Calu3 (cell line): ENCODE results near the gene SMAD5. TPM values are rescaled to one million over a fixed set of nuclear protein-coding genes. Genes with fewer than 3 reads are reported as not detected.
A peak's percentile ranks its signal among the peaks of the same experiment; 100 is the strongest.

Source experiments
- BruUV-seq: library from RNA; stranded (reverse); fragments of 400-500 nt; replicated peaks from 2 replicates; lab custom pipeline; 2021; lab: Mats Ljungman, UMichigan
- CTCF ChIA-PET: fragments of 300-600 bp; sonication (Branson Sonifier 250); formaldehyde crosslinking; loops from one replicate; lab custom pipeline; 2022; ENCODE audit warnings: antibody characterized with exemption; lab: Charles Lee
- DNase-seq: peaks from one replicate; pipeline ENCODE4 v3.0.0; 2022
- H3K27ac Mint-ChIP-seq: one replicate; pipeline ENCODE4 v1.8.0; 2022; ENCODE audit warnings: mixed read lengths; ENCODE audit not compliant: unreplicated experiment
- H3K27me3 Mint-ChIP-seq: one replicate; pipeline ENCODE4 v1.8.0; 2022; ENCODE audit warnings: mixed read lengths; ENCODE audit not compliant: unreplicated experiment
- H3K36me3 Mint-ChIP-seq: one replicate; pipeline ENCODE4 v1.8.0; 2022; ENCODE audit warnings: mild to moderate bottlenecking, moderate library complexity, mixed read lengths; ENCODE audit not compliant: insufficient read depth, unreplicated experiment
- H3K4me1 Mint-ChIP-seq: one replicate; pipeline ENCODE4 v1.8.0; 2022; ENCODE audit warnings: mild to moderate bottlenecking, low read depth, mixed read lengths; ENCODE audit not compliant: unreplicated experiment
- H3K4me3 Mint-ChIP-seq: one replicate; pipeline ENCODE4 v1.8.0; 2022; ENCODE audit warnings: mild to moderate bottlenecking, low read depth, moderate library complexity, mixed read lengths; ENCODE audit not compliant: unreplicated experiment
- H3K9me3 Mint-ChIP-seq: one replicate; pipeline ENCODE4 v1.8.0; 2022; ENCODE audit warnings: low read depth, mixed read lengths; ENCODE audit not compliant: unreplicated experiment
- CTCF ChIP-seq: fragments of 200-600 bp; IDR thresholded peaks from one replicate; pipeline ENCODE4 v1.8.0; 2022; ENCODE audit warnings: antibody characterized with exemption; ENCODE audit not compliant: unreplicated experiment
- intact Hi-C: fragments of 100-400 bp; cut with micrococcal nuclease; formaldehyde crosslinking; loops from one replicate; pipeline ENCODE4 v1.10.0; 2022; ENCODE audit not compliant: unreplicated experiment
- total RNA-seq: library from RNA; stranded (reverse); gene quantifications from 2 replicates; pipeline ENCODE4 v1.2.3, GENCODE V29; 2022

Gene SMAD5
- total RNA-seq, 1 experiment from 2014 or later = 94.2 TPM

DNA sequence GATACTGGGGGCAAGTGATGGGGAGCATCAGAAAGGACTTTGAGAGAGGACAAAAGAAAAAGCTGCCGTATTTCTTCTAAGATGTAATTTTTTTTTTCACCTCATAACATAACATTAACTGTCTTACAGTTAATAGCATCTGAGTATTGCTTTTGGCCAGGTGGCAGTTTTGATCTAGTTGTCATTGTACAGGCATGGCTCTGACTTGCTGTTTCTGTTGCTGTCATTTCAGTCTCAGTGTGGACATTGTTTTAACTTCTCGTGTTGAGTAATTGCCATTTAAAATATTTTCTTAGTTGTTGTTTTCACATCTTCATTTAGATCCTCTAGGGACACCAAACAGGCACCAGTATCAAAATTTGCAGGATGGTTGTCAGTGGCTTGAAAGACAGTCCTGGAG, 12.4 kb downstream of the SMAD5 start:
- no TSS peak for BruUV-seq
- H3K27ac Mint-ChIP-seq = no peak overlapping the region
- H3K36me3 Mint-ChIP-seq = no peaks in the 10 kb centered on the region
- H3K4me3 Mint-ChIP-seq = no peak overlapping the region
- no peak for DNase-seq
- no peaks in the 10 kb centered on the region for H3K27me3 Mint-ChIP-seq
- intact Hi-C loops = no loop called here
- no peaks in the 10 kb centered on the region for H3K9me3 Mint-ChIP-seq
- peaks cover 29% of the 10 kb centered on the region for H3K4me1 Mint-ChIP-seq
- no peak for TF ChIP-seq CTCF
- CTCF ChIA-PET = no interaction called here

GRCh38 chr5:136146201-136146600, 13.6 kb downstream of the SMAD5 start:
- CTCF ChIA-PET = interaction anchor here (1.2 kb wide), 1 partner anchor 20 kb away, joined by 3 read pairs; no protein-coding TSS in a partner anchor
- TF ChIP-seq CTCF = no peak
- Mint-ChIP-seq H3K9me3 (no peaks in the 10 kb centered on the region), H3K27me3 (no peaks in the 10 kb centered on the region), H3K4me3 (no peak overlapping the region), H3K4me1 (peaks cover 41% of the 10 kb centered on the region), H3K36me3 (no peaks in the 10 kb centered on the region), H3K27ac (no peak overlapping the region)
- DNase-seq = no peak
- no TSS peak for BruUV-seq
- intact Hi-C loops = no loop called here

DNA sequence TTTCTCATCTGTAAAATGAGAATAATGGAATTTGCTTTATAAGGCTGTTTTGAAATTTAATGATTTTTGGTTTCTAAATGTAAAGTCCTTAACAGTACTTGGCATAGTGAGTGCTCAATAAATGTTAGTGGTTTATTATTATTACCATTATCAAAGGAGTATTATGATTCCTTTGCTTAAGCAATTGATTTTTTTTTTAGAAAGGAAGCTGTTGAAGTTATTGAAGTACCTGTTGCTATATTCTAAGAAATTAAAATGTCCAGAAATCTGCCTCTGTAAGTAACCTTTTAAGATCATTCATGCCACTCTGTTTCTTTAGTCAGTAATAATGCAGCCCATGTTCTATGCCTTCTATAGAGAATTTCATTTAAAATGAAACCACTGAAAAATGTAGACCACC, 15.0 kb downstream of the SMAD5 start:
- Mint-ChIP-seq H3K4me1 (peaks cover 52% of the 10 kb centered on the region), H3K4me3 (no peak overlapping the region), H3K9me3 (no peaks in the 10 kb centered on the region), H3K27ac (no peak overlapping the region), H3K36me3 (no peaks in the 10 kb centered on the region), H3K27me3 (no peaks in the 10 kb centered on the region)
- CTCF ChIA-PET = interaction anchor here (1.0 to 1.4 kb wide), 2 partner anchors 9 to 13 kb away, joined by 3 read pairs; no protein-coding TSS in a partner anchor
- no peak for DNase-seq
- no TSS peak for BruUV-seq
- no peak for TF ChIP-seq CTCF
- intact Hi-C loops = no loop called here

DNA sequence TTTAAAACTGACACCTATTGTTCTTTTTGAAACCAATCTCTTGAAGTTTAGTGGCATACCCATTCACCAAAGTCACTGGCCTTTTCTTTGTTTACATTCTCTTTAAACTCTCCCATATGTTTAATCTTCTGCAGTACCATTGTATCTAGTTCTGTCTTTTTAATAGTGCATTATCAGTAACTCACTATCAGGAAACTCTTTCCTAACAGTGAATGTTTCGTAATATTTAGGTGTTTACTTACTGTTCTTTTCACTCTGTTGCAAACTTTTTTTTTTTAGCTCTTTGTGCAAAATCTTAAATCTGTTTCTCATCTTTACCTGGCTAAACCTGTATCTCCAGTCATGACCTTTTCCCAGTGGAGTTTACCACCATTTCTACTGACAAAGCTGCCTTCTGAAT, 17.2 kb downstream of the SMAD5 start:
- Mint-ChIP-seq H3K9me3 (no peaks in the 10 kb centered on the region), H3K4me1 (peaks cover 60% of the 10 kb centered on the region), H3K27me3 (no peaks in the 10 kb centered on the region), H3K36me3 (peaks cover 15% of the 10 kb centered on the region), H3K4me3 (peak overlapping the region; percentile 6), H3K27ac (peak overlapping the region; percentile 17)
- DNase-seq = no peak
- no peak for TF ChIP-seq CTCF
- no TSS peak for BruUV-seq
- CTCF ChIA-PET = interaction anchor here (1.1 to 1.2 kb wide), 2 partner anchors 27 to 69 kb away, joined by 3 to 4 read pairs; no protein-coding TSS in a partner anchor
- intact Hi-C loops = no loop called here
